CD4-positive, alpha-beta T cell (primary cell): ENCODE data around the gene SLC9A8. TPM values are rescaled to one million over a fixed set of nuclear protein-coding genes. Genes with fewer than 3 reads are reported as not detected.
A peak's percentile ranks its signal among the peaks of the same experiment; 100 is the strongest.

ENCODE experiments used
- ATAC-seq: fragments of 200-7000 bp; cut with Tn5 transposase; one replicate; pipeline ENCODE4 v1.10.0; 2022; ENCODE audit warnings: mild to moderate bottlenecking; ENCODE audit not compliant: poor library complexity
- CTCF ChIA-PET: fragments of 350-600 bp; sonication (Branson Sonifier 250); formaldehyde crosslinking; loops from one replicate; lab custom pipeline; 2021; ENCODE audit warnings: antibody characterized with exemption, inconsistent platforms; lab: Charles Lee
- POLR2A ChIA-PET: fragments of 350-600 bp; sonication (Branson Sonifier 250); formaldehyde crosslinking; loops from one replicate; lab custom pipeline; 2021; ENCODE audit warnings: antibody characterized with exemption, inconsistent platforms; lab: Charles Lee
- DNase-seq, 14 experiments: peaks; one replicate each; pipeline ENCODE4 v3.0.0-alpha.2; 2013 to 2020; ENCODE audit warnings: mixed read lengths in 2 of 14
- H3K27ac ChIP-seq, 2 donors: one replicate each; pipeline versions ENCODE4 v1.5.1 to v1.7.0; 2013; ENCODE audit warnings: low read length in 2 of 2, low read depth in 1 of 2, mild to moderate bottlenecking in 1 of 2
- H3K27me3 ChIP-seq, 2 experiments: 1 replicate in 1 of 2; 2 replicates in 1 of 2; pipeline versions ENCODE4 v1.6.1 to v1.7.0; 2013; ENCODE audit warnings: low read length in 2 of 2, control low read depth in 1 of 2, mild to moderate bottlenecking in 1 of 2, moderate library complexity in 1 of 2; ENCODE audit not compliant: insufficient read depth in 2 of 2, control insufficient read depth in 1 of 2
- H3K36me3 ChIP-seq: one replicate; pipeline ENCODE4 v1.6.1; 2013; ENCODE audit warnings: low read length, control low read depth; ENCODE audit not compliant: insufficient read depth
- H3K4me1 ChIP-seq: one replicate; pipeline ENCODE4 v1.6.1; 2013; ENCODE audit warnings: low read length, control low read depth; ENCODE audit not compliant: insufficient read depth
- H3K4me3 ChIP-seq: one replicate; pipeline ENCODE4 v1.5.1; 2013; ENCODE audit warnings: mild to moderate bottlenecking, low read length, moderate library complexity
- H3K9me3 ChIP-seq, 2 experiments: 1 replicate in 1 of 2; 2 replicates in 1 of 2; pipeline versions ENCODE4 v1.6.1 to v1.7.0; 2013; ENCODE audit warnings: low read length in 2 of 2, mild to moderate bottlenecking in 2 of 2, control low read depth in 1 of 2, moderate library complexity in 1 of 2; ENCODE audit not compliant: control insufficient read depth in 1 of 2, insufficient read depth in 1 of 2
- H3K27ac Mint-ChIP-seq: one replicate; pipeline ENCODE4 v1.8.0; 2020; ENCODE audit warnings: mixed read lengths
- H3K27me3 Mint-ChIP-seq: one replicate; pipeline ENCODE4 v1.8.0; 2021; ENCODE audit warnings: mixed read lengths
- H3K36me3 Mint-ChIP-seq: one replicate; pipeline ENCODE4 v1.8.0; 2021; ENCODE audit warnings: low read depth, mixed read lengths
- H3K4me1 Mint-ChIP-seq: one replicate; pipeline ENCODE4 v1.8.0; 2021; ENCODE audit warnings: low read depth, mixed read lengths
- H3K4me3 Mint-ChIP-seq: one replicate; pipeline ENCODE4 v1.8.0; 2020; ENCODE audit warnings: mild to moderate bottlenecking, mixed read lengths
- H3K9me3 Mint-ChIP-seq: one replicate; pipeline ENCODE4 v1.8.0; 2020; ENCODE audit warnings: mixed read lengths
- intact Hi-C, 2 experiments: fragments of 100-400 bp; cut with DNase I in 1 of 2; cut with micrococcal nuclease in 1 of 2; formaldehyde crosslinking; loops; one replicate each; pipeline versions ENCODE4 v1.15.1 to v1.9.0; 2023 to 2025; cut with DNase I, micrococcal nuclease
- total RNA-seq, 174 experiments: library from RNA in 2 of 174; stranded (reverse) in 2 of 174; gene quantifications; one replicate each; pipeline ENCODE4 v1.2.3 and lab custom pipeline; 2021 to 2026
- TF ChIP-seq, protein P1 (sequence below): fragments of 200-600 bp; IDR thresholded peaks from one replicate; pipeline ENCODE4 v1.8.0; 2022; ENCODE audit warnings: antibody characterized with exemption, mild to moderate bottlenecking

SLC9A8 gene
- total RNA-seq, 2 experiments from 2014 or later, result 29.5 to 30.2 TPM

GRCh38 chr20:49821870-49822331 is 9.3 kb downstream of the SLC9A8 start:
- CTCF ChIA-PET, result interaction anchor here (0.6 to 2.4 kb wide), 2 partner anchors 9 to 17 kb away, joined by 3 to 5 read pairs; partner anchors contain the start of gene SLC9A8

GRCh38 chr20:49823152-49823847 is 10.7 kb downstream of the SLC9A8 start:
- Histone ChIP-seq H3K27me3 (no peaks in the 10 kb centered on the region), H3K4me3 (no peak overlapping the region), H3K9me3 (no peaks in the 10 kb centered on the region), H3K27ac (peak overlapping the region; percentile 50 to 57), H3K4me1 (peaks cover 27% of the 10 kb centered on the region), H3K36me3 (peaks cover 44% of the 10 kb centered on the region)
- DNase-seq, result peak in 3 of 14 experiments; percentile 82 to 86 (median 82)
- peaks cover 54% of the 10 kb centered on the region for H3K4me1 Mint-ChIP-seq
- ChIA-PET POLR2A (interaction anchor here (0.6 to 2.6 kb wide), 3 partner anchors 10 to 855 kb away, joined by 3 to 18 read pairs (median 3); partner anchors contain the start of gene SLC9A8), CTCF (interaction anchor here (0.7 kb wide), 1 partner anchor 22 kb away, joined by 3 read pairs; no protein-coding TSS in a partner anchor)
- H3K36me3 Mint-ChIP-seq, result peaks cover 77% of the 10 kb centered on the region
- intact Hi-C loops, result no loop called here
- no peaks in the 10 kb centered on the region for H3K9me3 Mint-ChIP-seq
- H3K27me3 Mint-ChIP-seq, result no peaks in the 10 kb centered on the region
- ATAC-seq, result peak; percentile 87
- H3K27ac Mint-ChIP-seq, result peak overlapping the region; percentile 69
- TF ChIP-seq, protein P1, sequence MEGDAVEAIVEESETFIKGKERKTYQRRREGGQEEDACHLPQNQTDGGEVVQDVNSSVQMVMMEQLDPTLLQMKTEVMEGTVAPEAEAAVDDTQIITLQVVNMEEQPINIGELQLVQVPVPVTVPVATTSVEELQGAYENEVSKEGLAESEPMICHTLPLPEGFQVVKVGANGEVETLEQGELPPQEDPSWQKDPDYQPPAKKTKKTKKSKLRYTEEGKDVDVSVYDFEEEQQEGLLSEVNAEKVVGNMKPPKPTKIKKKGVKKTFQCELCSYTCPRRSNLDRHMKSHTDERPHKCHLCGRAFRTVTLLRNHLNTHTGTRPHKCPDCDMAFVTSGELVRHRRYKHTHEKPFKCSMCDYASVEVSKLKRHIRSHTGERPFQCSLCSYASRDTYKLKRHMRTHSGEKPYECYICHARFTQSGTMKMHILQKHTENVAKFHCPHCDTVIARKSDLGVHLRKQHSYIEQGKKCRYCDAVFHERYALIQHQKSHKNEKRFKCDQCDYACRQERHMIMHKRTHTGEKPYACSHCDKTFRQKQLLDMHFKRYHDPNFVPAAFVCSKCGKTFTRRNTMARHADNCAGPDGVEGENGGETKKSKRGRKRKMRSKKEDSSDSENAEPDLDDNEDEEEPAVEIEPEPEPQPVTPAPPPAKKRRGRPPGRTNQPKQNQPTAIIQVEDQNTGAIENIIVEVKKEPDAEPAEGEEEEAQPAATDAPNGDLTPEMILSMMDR, result no peak
- H3K4me3 Mint-ChIP-seq, result peak overlapping the region; percentile 42

More at GRCh38 chr20:49821870-49822331, 9.3 kb downstream of the SLC9A8 start:
- ATAC-seq, result no peak
- DNase-seq, result peak in 1 of 14 experiments; percentile 9
- Histone ChIP-seq H3K4me3 (no peak overlapping the region), H3K36me3 (peaks cover 50% of the 10 kb centered on the region), H3K27me3 (no peaks in the 10 kb centered on the region), H3K27ac (peak overlapping the region in 1 of 2 donors; percentile 50), H3K4me1 (peaks cover 27% of the 10 kb centered on the region), H3K9me3 (no peaks in the 10 kb centered on the region)
- Mint-ChIP-seq H3K27me3 (no peaks in the 10 kb centered on the region), H3K9me3 (no peaks in the 10 kb centered on the region), H3K4me1 (peaks cover 63% of the 10 kb centered on the region), H3K27ac (peak overlapping the region; percentile 69), H3K36me3 (peaks cover 83% of the 10 kb centered on the region), H3K4me3 (peak overlapping the region; percentile 25)
- intact Hi-C loops, result no loop called here
- POLR2A ChIA-PET, result no interaction called here
- TF ChIP-seq, protein P1, result no peak

- no peaks in the 10 kb centered on the region for H3K9me3 ChIP-seq
- H3K4me1 ChIP-seq, result peaks cover 27% of the 10 kb centered on the region
- H3K36me3 ChIP-seq, result peaks cover 41% of the 10 kb centered on the region
- H3K27me3 ChIP-seq, result no peaks in the 10 kb centered on the region
- H3K27ac ChIP-seq, result no peak overlapping the region
- CTCF ChIA-PET, result interaction anchor here (0.7 kb wide), 1 partner anchor 21 kb away, joined by 3 read pairs; no protein-coding TSS in a partner anchor
- H3K9me3 Mint-ChIP-seq, result no peaks in the 10 kb centered on the region
- no peaks in the 10 kb centered on the region for H3K27me3 Mint-ChIP-seq
- DNase-seq, result no peak
- intact Hi-C loops, result no loop called here
- H3K36me3 Mint-ChIP-seq, result peaks cover 72% of the 10 kb centered on the region
- no peak for ATAC-seq
- POLR2A ChIA-PET, result interaction anchor here (0.6 to 2.6 kb wide), 3 partner anchors 11 to 32 kb away, joined by 3 to 18 read pairs (median 3); partner anchors contain the start of gene SLC9A8
- peak overlapping the region; percentile 42 for H3K4me3 Mint-ChIP-seq
- H3K27ac Mint-ChIP-seq, result peak overlapping the region; percentile 69
- H3K4me3 ChIP-seq, result no peak overlapping the region
- peaks cover 50% of the 10 kb centered on the region for H3K4me1 Mint-ChIP-seq
- TF ChIP-seq, protein P1, result no peak
Observed at GRCh38 chr20:49824206-49824605, 11.6 kb downstream of the SLC9A8 start.
